CD4-positive, alpha-beta T cell treated with Interleukin-17A for 1 hour (primary cell): Measurements from ENCODE around the gene CCNY.

Experiments used
- DNase-seq: peaks from one replicate; pipeline ENCODE4 v3.0.0-alpha.2; 2020

CCNY gene

DNA sequence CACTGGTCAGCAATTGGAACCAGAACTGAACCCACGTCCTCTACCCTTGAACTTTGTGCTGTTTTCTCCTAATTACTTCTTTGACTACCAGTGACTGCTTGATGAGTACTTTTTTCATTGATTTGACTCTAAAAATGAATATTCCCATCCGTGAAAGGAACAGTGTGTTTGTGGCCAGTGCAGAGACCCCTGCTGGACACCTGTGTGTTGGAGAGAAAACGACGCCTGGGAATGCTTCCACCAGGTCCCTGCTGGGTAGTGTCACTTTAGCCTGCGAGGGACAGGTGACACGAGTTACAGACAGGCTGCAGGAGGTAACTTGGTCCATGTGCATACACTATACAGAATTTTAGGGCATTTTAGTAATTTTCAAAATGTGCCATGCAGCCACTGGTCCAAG is 262.1 kb downstream of the CCNY start:
- no peak for DNase-seq

DNA sequence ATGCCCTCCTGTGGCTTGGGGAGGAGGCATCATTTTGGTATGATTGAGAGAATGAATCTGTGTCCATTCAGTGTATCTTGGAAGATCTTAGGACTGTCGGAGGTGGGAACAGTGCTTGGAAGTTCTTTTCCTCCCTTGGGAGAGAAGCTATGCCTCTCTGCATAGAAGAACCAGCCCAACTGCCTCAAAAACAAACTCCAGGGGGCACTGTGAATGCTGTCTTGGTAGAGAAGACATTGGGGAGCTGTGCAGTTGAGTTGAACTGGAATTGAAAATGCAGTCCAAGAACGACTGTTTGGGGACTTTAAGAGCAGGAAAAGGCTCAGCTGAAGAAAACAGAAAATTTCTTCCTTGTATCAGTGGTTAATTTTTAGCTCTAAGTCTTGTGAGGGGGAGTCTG is 263.9 kb downstream of the CCNY start:
- DNase-seq: no peak

DNA sequence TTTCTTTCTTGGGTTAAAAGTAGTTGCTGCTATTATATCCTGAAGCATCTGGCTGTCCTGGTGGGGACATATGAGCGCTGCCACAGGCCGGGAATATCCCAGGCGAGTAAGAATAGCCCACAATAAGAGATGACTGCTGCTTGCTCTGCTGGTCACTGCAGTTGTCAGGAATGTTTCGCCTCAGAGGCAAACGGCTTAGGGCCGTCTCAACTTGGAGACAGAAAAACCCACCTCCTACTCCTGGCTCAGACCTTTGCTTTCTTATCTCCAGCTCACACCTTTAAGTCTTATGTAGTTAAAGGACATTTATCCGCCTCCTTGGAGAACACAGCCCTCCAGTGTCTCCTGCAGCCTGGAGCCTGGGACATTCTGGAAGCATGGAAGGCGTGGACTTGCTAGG is 268.9 kb downstream of the CCNY start, which contains the start of gene GJD4:
Gene GJD4 (plus strand): TSS at position 151 of the 400 bp plus-strand sequence. CDS start 227 bp downstream, at position 378.
- DNase-seq: no peak

GRCh38 chr10:35606430-35606829 is 270.1 kb downstream of the CCNY start:
- DNase-seq: no peak

DNA sequence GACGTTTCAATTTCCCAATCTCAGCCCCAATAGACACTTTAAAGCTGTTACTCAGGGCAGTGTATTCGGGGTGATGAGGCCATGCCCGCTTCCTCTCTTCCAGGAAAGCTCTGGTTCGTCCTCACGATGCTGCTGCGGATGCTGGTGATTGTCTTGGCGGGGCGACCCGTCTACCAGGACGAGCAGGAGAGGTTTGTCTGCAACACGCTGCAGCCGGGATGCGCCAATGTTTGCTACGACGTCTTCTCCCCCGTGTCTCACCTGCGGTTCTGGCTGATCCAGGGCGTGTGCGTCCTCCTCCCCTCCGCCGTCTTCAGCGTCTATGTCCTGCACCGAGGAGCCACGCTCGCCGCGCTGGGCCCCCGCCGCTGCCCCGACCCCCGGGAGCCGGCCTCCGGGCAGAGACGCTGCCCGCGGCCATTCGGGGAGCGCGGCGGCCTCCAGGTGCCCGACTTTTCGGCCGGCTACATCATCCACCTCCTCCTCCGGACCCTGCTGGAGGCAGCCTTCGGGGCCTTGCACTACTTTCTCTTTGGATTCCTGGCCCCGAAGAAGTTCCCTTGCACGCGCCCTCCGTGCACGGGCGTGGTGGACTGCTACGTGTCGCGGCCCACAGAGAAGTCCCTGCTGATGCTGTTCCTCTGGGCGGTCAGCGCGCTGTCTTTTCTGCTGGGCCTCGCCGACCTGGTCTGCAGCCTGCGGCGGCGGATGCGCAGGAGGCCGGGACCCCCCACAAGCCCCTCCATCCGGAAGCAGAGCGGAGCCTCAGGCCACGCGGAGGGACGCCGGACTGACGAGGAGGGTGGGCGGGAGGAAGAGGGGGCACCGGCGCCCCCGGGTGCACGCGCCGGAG is 271.4 kb downstream of the CCNY start:
- DNase-seq: no peak

DNA sequence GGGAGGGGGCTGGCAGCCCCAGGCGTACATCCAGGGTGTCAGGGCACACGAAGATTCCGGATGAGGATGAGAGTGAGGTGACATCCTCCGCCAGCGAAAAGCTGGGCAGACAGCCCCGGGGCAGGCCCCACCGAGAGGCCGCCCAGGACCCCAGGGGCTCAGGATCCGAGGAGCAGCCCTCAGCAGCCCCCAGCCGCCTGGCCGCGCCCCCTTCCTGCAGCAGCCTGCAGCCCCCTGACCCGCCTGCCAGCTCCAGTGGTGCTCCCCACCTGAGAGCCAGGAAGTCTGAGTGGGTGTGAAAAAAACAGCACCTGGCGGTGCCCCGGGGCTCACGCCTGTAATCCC is 272.0 kb downstream of the CCNY start:
- DNase-seq: no peak

DNA sequence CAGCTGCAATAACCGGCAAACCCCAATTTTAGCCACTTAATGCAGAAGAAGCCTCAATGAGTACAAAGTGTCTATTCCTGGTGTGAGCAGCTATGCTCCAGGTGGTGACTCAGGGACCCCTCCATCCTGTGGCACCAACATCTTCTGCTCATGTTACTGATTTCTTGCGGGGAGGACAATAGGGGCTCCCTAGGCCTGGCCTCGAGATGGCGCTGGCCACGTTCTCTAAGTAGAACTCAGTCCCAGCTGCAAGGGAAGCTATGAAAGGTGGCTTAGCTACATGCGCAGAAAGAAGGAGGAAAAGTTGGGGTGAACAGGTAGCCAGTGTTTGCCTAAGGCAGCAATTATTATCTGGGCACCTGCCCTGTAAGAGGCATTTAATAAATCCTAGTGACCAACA is 275.4 kb downstream of the CCNY start:
- DNase-seq: no peak

GRCh38 chr10:35612385-35613106 is 276.2 kb downstream of the CCNY start:
- no peak for DNase-seq

GRCh38 chr10:35613107-35613440 is 276.8 kb downstream of the CCNY start:
- DNase-seq: no peak

GRCh38 chr10:35613597-35614226 is 277.4 kb downstream of the CCNY start:
- no peak for DNase-seq

GRCh38 chr10:35614312-35614711 is 278.0 kb downstream of the CCNY start:
- no peak for DNase-seq
